NCI-H146 treated with DMSO at 0.1 percent for 48 hours (cell line): ENCODE data around the gene HHAT.

Source experiments
- DNase-seq: peaks from one replicate; lab custom pipeline; 2025; ENCODE audit not compliant: unreplicated experiment; lab: John Stamatoyannopoulos, UW

Gene HHAT

DNA sequence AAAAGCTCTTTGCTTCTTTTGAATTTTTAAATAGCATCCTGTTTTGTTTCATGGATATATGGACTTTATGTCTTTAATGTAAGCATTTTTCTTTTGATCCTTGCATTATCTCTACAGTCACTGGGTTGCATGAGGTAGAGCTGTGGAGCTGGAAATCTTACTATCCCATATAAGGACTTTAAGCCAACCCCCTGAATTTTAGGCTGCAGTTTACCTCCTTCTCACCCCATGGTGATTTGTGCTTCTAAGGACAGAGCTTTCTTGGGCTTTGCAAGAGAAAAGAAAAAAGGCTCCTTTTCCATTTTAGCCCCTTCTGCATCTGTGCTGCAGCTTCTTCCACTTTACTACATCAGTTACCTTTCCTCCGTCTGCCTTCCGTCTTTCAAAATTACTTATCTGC is 373.8 kb downstream of the HHAT start:
- DNase-seq: no peak

DNA sequence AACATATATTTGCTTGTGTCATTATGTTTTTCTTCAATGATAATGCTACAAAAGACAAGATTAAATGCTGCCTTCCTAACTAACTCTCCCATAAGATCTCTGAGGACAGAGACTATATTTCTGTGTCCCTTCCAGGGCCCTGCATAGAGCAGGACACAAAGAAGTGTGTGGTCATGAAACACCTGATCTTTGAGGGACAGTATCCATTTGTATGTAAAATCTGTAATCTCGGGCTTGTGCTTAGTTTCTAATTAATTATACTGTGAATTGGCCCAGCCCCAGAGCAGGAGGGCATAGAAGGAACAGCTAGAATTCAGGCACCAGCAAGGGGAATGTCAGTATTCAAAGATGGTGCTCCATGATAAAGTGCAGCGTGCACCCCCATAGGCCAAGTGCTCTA is 374.9 kb downstream of the HHAT start:
- no peak for DNase-seq

DNA sequence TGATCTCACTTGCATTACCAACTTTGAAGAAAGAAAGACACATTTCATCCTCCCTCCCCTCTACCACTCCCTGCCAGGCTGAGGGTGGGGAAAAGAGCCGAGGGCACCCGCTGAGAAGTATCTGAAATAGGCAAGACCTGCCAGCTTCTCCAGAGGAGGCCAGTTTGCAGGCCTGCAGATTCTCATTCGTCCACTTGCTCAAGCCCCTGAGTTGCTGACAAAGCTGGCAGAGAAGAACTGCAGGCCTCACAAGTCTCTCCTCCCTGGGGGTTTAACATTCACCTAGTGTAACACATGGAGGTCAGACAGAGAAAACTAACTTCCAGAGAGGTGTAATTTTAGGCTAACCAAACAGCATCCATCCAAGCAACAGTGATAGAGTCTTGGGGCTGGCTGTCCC is 376.4 kb downstream of the HHAT start:
- no peak for DNase-seq

DNA sequence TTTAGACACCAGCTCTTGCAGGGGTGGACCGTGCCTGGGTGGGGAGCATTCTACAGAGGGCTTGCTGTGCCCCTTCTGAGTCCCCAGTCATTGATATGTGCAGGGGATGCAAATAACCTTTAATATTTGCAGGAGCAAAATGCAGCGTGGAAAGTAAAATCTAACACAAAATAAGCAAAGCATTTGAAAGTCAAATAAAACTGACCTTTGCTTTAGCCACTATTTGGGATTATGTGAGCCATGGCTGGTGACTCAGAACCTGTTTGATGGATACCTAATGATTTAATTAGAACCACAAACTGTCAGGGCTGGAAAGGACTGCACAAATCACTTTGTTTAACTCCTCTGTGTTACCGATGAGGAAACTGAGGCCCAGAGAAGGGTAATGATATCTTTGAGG is 377.5 kb downstream of the HHAT start:
- no peak for DNase-seq

DNA sequence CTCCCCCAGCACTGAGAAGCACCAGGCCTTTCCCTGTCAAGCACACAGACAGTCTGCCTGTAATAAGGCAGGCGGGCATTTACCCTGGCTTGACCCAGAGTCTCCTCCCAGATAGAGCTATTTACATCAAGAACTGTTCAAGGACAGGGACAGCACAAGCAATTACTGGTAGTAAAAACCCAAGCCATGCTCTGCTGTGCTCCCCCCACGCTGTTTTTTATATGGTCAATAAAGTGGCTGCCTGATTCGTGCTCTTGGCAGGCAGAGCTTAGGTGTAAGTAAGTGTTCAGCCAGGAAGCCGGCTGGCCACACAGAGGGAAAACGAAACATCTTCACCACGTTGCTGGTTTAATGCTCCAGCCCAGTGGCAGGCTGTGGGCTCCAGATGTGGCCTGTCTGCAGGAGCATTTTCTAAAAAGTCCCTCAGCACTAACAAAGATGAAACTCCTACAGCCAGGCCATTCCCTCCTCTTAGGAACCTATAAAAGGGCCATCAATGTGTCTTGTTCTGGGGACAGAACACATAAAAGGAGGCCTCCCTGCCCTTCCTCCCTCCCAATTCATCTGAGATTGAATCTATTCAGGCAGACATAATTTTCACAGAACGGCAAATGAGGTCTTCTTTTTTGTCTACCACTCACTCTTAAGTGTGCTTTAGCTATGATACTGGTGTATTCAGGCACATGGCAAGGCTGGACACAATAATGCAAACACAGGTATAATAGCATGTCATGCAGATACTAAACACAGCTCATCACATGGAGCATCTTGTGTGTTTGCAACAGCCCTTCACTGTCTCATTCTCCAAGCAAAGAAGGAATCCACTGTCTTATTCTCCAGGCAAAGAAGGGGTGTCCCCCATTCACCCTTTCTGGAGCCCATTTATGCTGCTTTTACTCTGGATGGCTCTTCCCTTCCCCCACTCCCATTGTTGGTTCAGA is 378.9 kb downstream of the HHAT start:
- DNase-seq: no peak

DNA sequence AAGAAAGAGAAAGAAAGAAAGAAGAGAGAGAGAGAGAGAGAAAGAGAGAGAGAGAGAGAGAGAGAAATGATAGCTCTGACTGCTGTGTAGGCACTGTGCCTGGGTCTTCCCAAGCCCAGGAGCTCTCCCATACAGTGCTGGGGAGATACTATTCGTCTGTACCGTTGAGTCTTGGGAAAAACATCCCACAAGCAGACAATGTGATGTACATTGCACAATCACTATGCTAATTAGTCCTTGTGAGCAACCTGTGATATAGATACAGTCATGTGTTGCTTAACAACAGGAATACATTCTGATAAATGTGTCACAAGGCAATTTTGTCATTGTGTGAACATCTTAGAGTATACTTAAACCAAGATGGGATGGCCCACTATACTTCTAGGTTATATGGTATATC is 381.0 kb downstream of the HHAT start:
- DNase-seq: no peak

DNA sequence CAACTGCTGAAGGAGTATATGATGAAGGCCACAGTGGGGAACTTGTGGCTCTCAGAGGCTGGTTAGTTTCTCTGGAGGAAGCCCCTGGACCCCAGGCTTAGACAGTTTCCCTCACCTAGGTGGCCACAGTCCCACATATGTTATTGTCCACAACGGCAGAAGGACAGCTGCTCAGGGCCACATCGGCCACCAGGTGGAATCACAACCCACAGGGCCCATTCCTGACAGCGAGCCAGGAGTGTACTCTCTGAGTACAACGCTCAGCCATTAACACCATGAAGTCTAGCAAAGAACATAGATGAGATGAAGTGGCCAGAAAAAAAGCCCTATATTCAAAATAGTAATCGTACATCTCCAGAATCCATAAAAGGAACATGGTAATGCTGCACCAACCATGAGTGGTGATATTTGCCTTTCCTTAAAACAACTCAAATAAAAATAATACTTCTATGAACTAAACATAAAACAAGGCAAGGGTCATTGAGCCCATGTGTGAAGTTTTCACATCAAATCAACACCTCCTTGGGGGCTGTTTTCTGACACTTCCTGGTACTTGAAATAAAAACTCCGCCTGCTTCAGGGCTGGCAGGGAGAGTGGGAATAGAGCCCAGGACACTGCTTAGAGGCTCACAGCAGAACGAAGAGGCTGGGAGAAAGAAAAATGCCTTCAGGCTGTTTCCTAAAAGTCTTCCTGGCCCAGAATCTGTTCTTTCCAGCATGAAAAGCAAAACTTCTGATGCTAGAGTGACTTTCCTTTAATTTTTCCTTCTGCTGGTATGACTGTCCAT is 383.3 kb downstream of the HHAT start:
- no peak for DNase-seq

DNA sequence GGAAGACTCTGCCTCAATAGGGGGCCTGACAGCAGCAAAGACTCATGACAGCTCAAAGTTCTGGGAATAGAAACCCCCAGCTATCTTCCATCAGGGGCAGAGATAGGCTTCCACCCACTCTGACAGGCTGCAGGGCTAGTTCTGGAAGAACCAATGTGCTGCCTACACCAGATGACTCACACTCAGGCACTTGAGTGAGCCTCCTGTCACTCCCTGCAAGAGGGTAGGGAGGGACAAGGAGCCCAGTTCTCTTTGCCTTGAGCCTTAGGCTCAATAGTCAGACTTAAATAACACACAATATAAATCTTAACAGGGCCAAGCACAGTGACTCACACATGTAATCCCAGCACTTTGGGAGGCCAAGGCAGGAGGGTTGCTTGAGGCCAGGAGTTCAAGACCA is 386.4 kb downstream of the HHAT start:
- no peak for DNase-seq

DNA sequence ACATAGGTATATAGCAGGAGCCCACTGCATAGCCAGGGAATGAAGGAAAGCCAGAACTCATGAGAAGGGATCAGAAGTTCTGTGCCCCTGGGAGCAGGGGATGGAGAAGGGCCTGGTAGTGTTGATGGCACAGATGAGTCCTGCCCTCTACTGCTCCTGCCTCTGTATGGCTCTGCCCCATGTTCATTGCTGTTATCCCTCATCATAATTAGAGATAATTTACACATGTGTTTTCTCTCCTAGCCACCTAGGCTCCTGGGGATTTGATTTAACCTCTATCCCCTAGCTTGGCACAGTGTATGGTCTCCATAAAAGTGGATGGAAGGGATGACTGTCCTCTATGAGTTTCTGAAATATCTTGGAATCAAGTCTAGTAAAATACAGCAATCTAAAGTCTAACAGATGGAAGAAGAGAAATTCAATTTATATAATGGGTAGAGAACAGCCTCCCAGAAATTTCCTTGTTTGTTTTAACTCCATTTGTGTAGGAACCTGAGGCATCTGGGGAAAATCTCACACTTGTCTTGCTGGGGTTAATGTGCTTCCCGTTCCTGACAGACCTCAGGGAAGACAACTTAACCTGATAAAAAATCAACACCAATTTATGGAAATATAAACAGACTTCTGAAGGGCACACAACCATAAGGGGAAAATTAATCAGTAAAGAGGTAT is 393.8 kb downstream of the HHAT start:
- DNase-seq: no peak

DNA sequence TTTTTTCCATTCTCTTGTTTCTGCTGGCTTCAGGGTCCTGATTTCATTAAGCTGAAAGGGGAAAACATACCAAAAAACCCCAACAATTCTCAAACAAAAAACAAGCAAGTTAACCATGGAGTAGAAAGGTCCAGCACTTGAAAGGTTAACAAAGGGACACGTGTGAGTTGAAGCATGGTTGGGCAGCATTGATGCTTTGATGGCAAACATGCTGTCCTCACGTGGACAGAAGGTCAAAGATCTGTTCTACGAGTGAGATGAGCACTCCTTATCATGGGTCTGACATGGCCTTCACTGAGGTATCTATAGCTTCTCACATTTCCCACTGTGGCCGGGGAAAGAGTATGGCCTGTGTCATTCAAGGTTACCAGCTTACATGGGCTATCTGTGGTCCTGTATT is 394.9 kb downstream of the HHAT start:
- DNase-seq: no peak

DNA sequence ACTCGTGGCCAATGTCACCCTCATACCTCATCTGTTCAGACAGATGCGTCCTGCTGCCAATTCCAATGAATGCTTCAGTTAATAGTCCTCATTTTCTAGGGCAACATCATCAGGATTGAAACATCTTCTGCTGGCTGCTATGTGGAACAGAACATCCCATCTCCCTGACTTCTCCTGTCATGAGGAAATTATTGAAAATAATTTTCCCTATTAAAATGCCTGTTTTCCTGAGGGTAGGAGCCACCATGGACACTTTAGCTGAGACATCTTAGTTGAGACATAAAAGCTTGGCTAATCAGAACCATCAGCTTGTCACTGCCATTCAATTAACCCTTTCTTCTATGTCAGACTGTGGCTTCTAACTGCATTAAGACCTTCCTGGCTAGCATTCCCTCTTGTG is 396.1 kb downstream of the HHAT start:
- DNase-seq: no peak
